DOHH2 (cell line): ENCODE measurements around the gene APOLD1.

Experiments
- EZH2phosphoT487 ChIP-seq: fragments of 200-600 bp; sonication (generic); IDR thresholded peaks from 2 replicates; pipeline ENCODE4 v1.6.1; 2017; ENCODE audit warnings: borderline replicate concordance, mild to moderate bottlenecking, antibody characterized with exemption, low read length, moderate library complexity, mixed read lengths
- TF ChIP-seq, protein P1 (sequence below): fragments of 200-600 bp; sonication (generic); IDR thresholded peaks from one replicate; pipeline ENCODE4 v1.5.1; 2014; ENCODE audit warnings: antibody characterized with exemption, mild to moderate bottlenecking, low read depth, low read length; ENCODE audit not compliant: poor library complexity, severe bottlenecking

GRCh38 chr12:12784116-12784515 is 1.3 kb upstream of the APOLD1 start:
- TF ChIP-seq, protein P1, sequence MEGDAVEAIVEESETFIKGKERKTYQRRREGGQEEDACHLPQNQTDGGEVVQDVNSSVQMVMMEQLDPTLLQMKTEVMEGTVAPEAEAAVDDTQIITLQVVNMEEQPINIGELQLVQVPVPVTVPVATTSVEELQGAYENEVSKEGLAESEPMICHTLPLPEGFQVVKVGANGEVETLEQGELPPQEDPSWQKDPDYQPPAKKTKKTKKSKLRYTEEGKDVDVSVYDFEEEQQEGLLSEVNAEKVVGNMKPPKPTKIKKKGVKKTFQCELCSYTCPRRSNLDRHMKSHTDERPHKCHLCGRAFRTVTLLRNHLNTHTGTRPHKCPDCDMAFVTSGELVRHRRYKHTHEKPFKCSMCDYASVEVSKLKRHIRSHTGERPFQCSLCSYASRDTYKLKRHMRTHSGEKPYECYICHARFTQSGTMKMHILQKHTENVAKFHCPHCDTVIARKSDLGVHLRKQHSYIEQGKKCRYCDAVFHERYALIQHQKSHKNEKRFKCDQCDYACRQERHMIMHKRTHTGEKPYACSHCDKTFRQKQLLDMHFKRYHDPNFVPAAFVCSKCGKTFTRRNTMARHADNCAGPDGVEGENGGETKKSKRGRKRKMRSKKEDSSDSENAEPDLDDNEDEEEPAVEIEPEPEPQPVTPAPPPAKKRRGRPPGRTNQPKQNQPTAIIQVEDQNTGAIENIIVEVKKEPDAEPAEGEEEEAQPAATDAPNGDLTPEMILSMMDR = no peak
- no peak for TF ChIP-seq EZH2phosphoT487
